ENCODE measurements around the gene MIDN. TPM values are rescaled to one million over a fixed set of nuclear protein-coding genes. Genes with fewer than 3 reads are reported as not detected.

The MIDN gene
- total and polyA plus RNA-seq, 10 of the 15 experiments (the other 5 are each of a cell fraction or from before 2014, with no cell fraction given) = 0.38 to 51.5 (median 7.2) TPM

GRCh38 chr19:1248786-1249297 lies 459 bp downstream of the MIDN start:
- H4K20me1 ChIP-seq (ENCODE audit: control insufficient read depth, insufficient read depth) = no peaks in the 10 kb centered on the region
- H3K4me1 ChIP-seq (ENCODE audit: control insufficient read depth, insufficient read depth, low read length) = peaks cover 19% of the 10 kb centered on the region
- intact Hi-C loops (cut with micrococcal nuclease; ENCODE audit: unreplicated experiment) (loop anchor here (1.0 to 10.0 kb wide), 2 partner anchors 17 to 324 kb away; partner anchors contain the start of gene ARID3A), in situ Hi-C loops (cut with MboI) (no loop called here)
- H3K9ac ChIP-seq (ENCODE audit: control insufficient read depth, insufficient read depth, low read length) = peak overlapping the region; percentile 70; the same call in 1 of the 2 replicates
- H3K4me3 ChIP-seq = peak overlapping the region; percentile 88
- peak; percentile 27 for ATAC-seq
- peak overlapping the region; percentile 82 for H3K27ac ChIP-seq (ENCODE audit: control insufficient read depth, insufficient read depth)
- POLR2A ChIA-PET = interaction anchor here (2.2 kb wide), 1 partner anchor 13 kb away, joined by 8 read pairs; no protein-coding TSS in a partner anchor
- H3K9me3 ChIP-seq (replicated peaks; ENCODE audit: control insufficient read depth, insufficient read depth, low read length) = no peaks in the 10 kb centered on the region
- no peak for DNase-seq (ENCODE audit: low read depth, low spot score)
- no peaks in the 10 kb centered on the region for H3K27me3 ChIP-seq (replicated peaks in 1 of 2; ENCODE audit: control insufficient read depth in 2 of 2, insufficient read depth in 2 of 2, low read length in 1 of 2)
- H2AFZ ChIP-seq (ENCODE audit: control insufficient read depth, low read depth, low read length) = no peak overlapping the region
- peak overlapping the region; percentile 75 for H3K4me2 ChIP-seq (ENCODE audit: control insufficient read depth, insufficient read depth)
- no TSS peak for BruUV-seq (replicated peaks)
- FAIRE-seq = no peak
- SMC1A ChIA-PET (ENCODE audit: uncharacterized antibody, unreplicated experiment) = no interaction called here
- CTCF ChIA-PET = interaction anchor here (1.0 kb wide), 1 partner anchor 18 kb away, joined by 12 read pairs; no protein-coding TSS in a partner anchor
- no CpG with 5 or more reads among the region's 74 CpGs for WGBS (ENCODE audit: insufficient coverage, insufficient replicate concordance, low lambda C conversion rate, missing lambda C conversion rate)
- H3K79me2 ChIP-seq (ENCODE audit: control insufficient read depth, insufficient read depth, low read length) = peaks cover 47% of the 10 kb centered on the region
- RAD21 ChIA-PET (ENCODE audit: unreplicated experiment) = interaction anchor here (1.0 kb wide), 1 partner anchor 18 kb away, joined by 3 read pairs; no protein-coding TSS in a partner anchor
- H3K36me3 ChIP-seq (ENCODE audit: control insufficient read depth in 2 of 2, insufficient read depth in 2 of 2, low read length in 1 of 2) = peaks cover 0 to 3% of the 10 kb centered on the region in 2 experiments; a peak in 2 of 4 replicates
- TF ChIP-seq RB1 (IDR thresholded peaks at IDR 0.05; ENCODE audit: borderline replicate concordance) = peak; percentile 41; the same call in 1 of the 2 replicates
- TF ChIP-seq PML (IDR thresholded peaks at IDR 0.05; ENCODE audit: low read length) = 0 out of 2 replicates have a peak, but pooled peaks have one; percentile 45
- TF ChIP-seq IRF5 (IDR thresholded peaks at IDR 0.05; ENCODE audit: borderline replicate concordance) = no peak
- TF ChIP-seq ZNF592 (IDR thresholded peaks at IDR 0.05) = peak; percentile 53; the same call in 1 of the 2 replicates
- TF ChIP-seq CREM (IDR thresholded peaks at IDR 0.05; ENCODE audit: low read depth) = peak; percentile 41; the same call in 1 of the 2 replicates
- no peak for TF ChIP-seq HSF1 (IDR thresholded peaks at IDR 0.05; ENCODE audit: low read depth, low read length)
- TF ChIP-seq HDAC6 (IDR thresholded peaks at IDR 0.05; ENCODE audit: unreplicated experiment) = no peak
- TF ChIP-seq ZBED1 (IDR thresholded peaks at IDR 0.05; ENCODE audit: borderline replicate concordance) = no peak
- TF ChIP-seq POLR2AphosphoS2 (IDR thresholded peaks at IDR 0.05; ENCODE audit: low read depth, low read length) = 0 out of 2 replicates have a peak, but pooled peaks have one; percentile 51
- peak; percentile 92; the same call in 1 of the 2 replicates for TF ChIP-seq ESRRA (IDR thresholded peaks at IDR 0.05; ENCODE audit: low read length)
- TF ChIP-seq HCFC1 (IDR thresholded peaks at IDR 0.05; ENCODE audit: low read length) = no peak
- TF ChIP-seq POLR2A (IDR thresholded peaks at IDR 0.05; ENCODE audit: low read depth, low read length) = peak; percentile 5; the same call in 1 of the 2 replicates
- no peak; the same call in none of the 2 replicates for TF ChIP-seq MXI1 (IDR thresholded peaks at IDR 0.05; ENCODE audit: low read depth, low read length)
- no peak for TF ChIP-seq E4F1 (IDR thresholded peaks at IDR 0.05; ENCODE audit: borderline replicate concordance, partially characterized antibody)
- TF ChIP-seq SMC3 (IDR thresholded peaks at IDR 0.05; ENCODE audit: borderline replicate concordance, low read length) = peak; percentile 47; the same call in 1 of the 2 replicates

Measured in GM12878 (cell line).